HL-60 (cell line): Measurements from ENCODE around the gene THSD7B.

ENCODE experiments used
- DNase-seq, 2 experiments: peaks; one replicate each; pipeline ENCODE4 v3.0.0-alpha.2; 2010 to 2020; ENCODE audit warnings: low read depth in 1 of 2, low spot score in 1 of 2
- H3K27ac ChIP-seq: fragments of 250-450 bp; sonication (Bioruptor Pico); replicated peaks from 2 replicates; pipeline ENCODE4 v1.5.1; 2020; ENCODE audit warnings: mild to moderate bottlenecking, moderate library complexity
- H3K27me3 ChIP-seq: fragments of 250-450 bp; sonication (Bioruptor Pico); 2 replicates; pipeline ENCODE4 v1.5.1; 2021; ENCODE audit warnings: mild to moderate bottlenecking, moderate library complexity; ENCODE audit not compliant: insufficient read depth, poor library complexity, severe bottlenecking
- H3K4me3 ChIP-seq: replicated peaks from 2 replicates; pipeline ENCODE4 v1.5.1; 2011; ENCODE audit warnings: mild to moderate bottlenecking, control low read depth, low read length; ENCODE audit not compliant: insufficient read depth
- CTCF ChIP-seq: IDR thresholded peaks from one replicate; pipeline ENCODE4 v1.5.1; 2011; ENCODE audit warnings: low read length, control low read depth, inconsistent platforms; ENCODE audit not compliant: insufficient read depth
- GABPA ChIP-seq: IDR thresholded peaks from 2 replicates; pipeline ENCODE4 v1.6.1; 2012; ENCODE audit warnings: low read depth
- POLR2AphosphoS5 ChIP-seq: IDR thresholded peaks from 2 replicates; pipeline ENCODE4 v1.6.1; 2012; ENCODE audit warnings: low read depth
- REST ChIP-seq: IDR thresholded peaks from 2 replicates; pipeline ENCODE4 v1.6.1; 2012; ENCODE audit warnings: low read depth; ENCODE audit not compliant: insufficient replicate concordance
- SPI1 ChIP-seq: IDR thresholded peaks from 2 replicates; pipeline ENCODE4 v1.6.1; 2012; ENCODE audit warnings: low read depth, mild to moderate bottlenecking, borderline replicate concordance

The THSD7B gene

GRCh38 chr2:137187216-137187615, 421.9 kb downstream of the THSD7B start:
- H3K27me3 ChIP-seq = no peaks in the 10 kb centered on the region
- no peak overlapping the region for H3K27ac ChIP-seq
- no peak overlapping the region for H3K4me3 ChIP-seq
- peak in 1 of 2 experiments; percentile 31 for DNase-seq
- TF ChIP-seq SPI1 = peak; percentile 55; the same call in 1 of the 2 replicates
- no peak for TF ChIP-seq POLR2AphosphoS5
- no peak for TF ChIP-seq REST
- no peak for TF ChIP-seq CTCF
- no peak for TF ChIP-seq GABPA

- Histone ChIP-seq H3K4me3 (no peak overlapping the region), H3K27me3 (no peaks in the 10 kb centered on the region), H3K27ac (no peak overlapping the region)
- DNase-seq = no peak
- TF ChIP-seq SPI1 (no peak), CTCF (no peak), GABPA (no peak), POLR2AphosphoS5 (no peak), REST (no peak)
Observed at GRCh38 chr2:137190411-137191195, 425.3 kb downstream of the THSD7B start.

GRCh38 chr2:137192366-137193310, 427.3 kb downstream of the THSD7B start:
- no peak for DNase-seq
- H3K27me3 ChIP-seq = no peaks in the 10 kb centered on the region
- H3K4me3 ChIP-seq = no peak overlapping the region
- TF ChIP-seq GABPA (no peak), POLR2AphosphoS5 (no peak), REST (no peak), CTCF (no peak), SPI1 (no peak)
- H3K27ac ChIP-seq = no peak overlapping the region
